Ascending aorta (tissue), 2 donors: ENCODE data around the gene KRTAP1-4. TPM values are rescaled to one million over a fixed set of nuclear protein-coding genes. Genes with fewer than 3 reads are reported as not detected.

Source experiments
- DNase-seq, 2 donors: peaks; one replicate each; pipeline ENCODE4 v3.0.0-alpha.2; 2019; ENCODE audit warnings: low spot score in 2 of 2
- H3K27ac ChIP-seq, 2 donors: fragments of 200-600 bp; sonication (generic); one replicate each; pipeline ENCODE4 v1.5.1; 2016 to 2017; ENCODE audit warnings: mild to moderate bottlenecking in 1 of 2
- H3K27me3 ChIP-seq: fragments of 200-600 bp; sonication (generic); one replicate; pipeline ENCODE4 v1.5.1; 2017
- H3K36me3 ChIP-seq, 2 donors: fragments of 200-600 bp; sonication (generic); one replicate each; pipeline ENCODE4 v1.5.1; 2016
- H3K4me1 ChIP-seq, 2 donors: fragments of 200-600 bp; sonication (generic); one replicate each; pipeline ENCODE4 v1.5.1; 2016 to 2017; ENCODE audit warnings: mild to moderate bottlenecking in 1 of 2
- H3K4me3 ChIP-seq, 2 donors: fragments of 200-600 bp; sonication (generic); one replicate each; pipeline ENCODE4 v1.5.1; 2016 to 2017; ENCODE audit warnings: mild to moderate bottlenecking in 1 of 2
- H3K9me3 ChIP-seq, 2 donors: fragments of 200-600 bp; sonication (generic); one replicate each; pipeline ENCODE4 v1.5.1; 2016
- CTCF ChIP-seq, 3 experiments: fragments of 200-600 bp in 2 of 3; fragments of 450-650 bp in 1 of 3; sonication (generic) in 2 of 3; IDR thresholded peaks; one replicate each; pipeline ENCODE4 v1.5.1; 2016 to 2019; ENCODE audit warnings: antibody characterized with exemption in 3 of 3, mild to moderate bottlenecking in 1 of 3, moderate library complexity in 1 of 3
- intact Hi-C: fragments of 100-400 bp; cut with DNase I; formaldehyde crosslinking; loops from one replicate; pipeline ENCODE4 v1.15.1; 2023
- total RNA-seq: library from RNA; depleted of rRNA; stranded (reverse); fragments of >200 nt; gene quantifications from one replicate; pipeline ENCODE4 v1.1.0, GENCODE V29; 2016

The KRTAP1-4 gene
- total RNA-seq, 1 donor from 2014 or later, result not detected

GRCh38 chr17:40996829-40997228 lies 33.2 kb downstream of the KRTAP1-4 start:
- DNase-seq, result no peak
- Histone ChIP-seq H3K27me3 (no peaks in the 10 kb centered on the region), H3K9me3 (no peaks in the 10 kb centered on the region), H3K4me1 (no peaks in the 10 kb centered on the region), H3K4me3 (no peak overlapping the region), H3K36me3 (no peaks in the 10 kb centered on the region), H3K27ac (no peak overlapping the region)
- TF ChIP-seq CTCF (IDR thresholded peaks at IDR 0.05), result no peak
- intact Hi-C loops, result no loop called here

GRCh38 chr17:40995116-40995515 lies 34.9 kb downstream of the KRTAP1-4 start:
- Histone ChIP-seq H3K4me3 (no peak overlapping the region), H3K36me3 (no peaks in the 10 kb centered on the region), H3K9me3 (no peaks in the 10 kb centered on the region), H3K4me1 (no peaks in the 10 kb centered on the region), H3K27me3 (no peaks in the 10 kb centered on the region), H3K27ac (no peak overlapping the region)
- no peak for TF ChIP-seq CTCF (IDR thresholded peaks at IDR 0.05)
- intact Hi-C loops, result no loop called here
- DNase-seq, result no peak

GRCh38 chr17:40993839-40994238 lies 36.2 kb downstream of the KRTAP1-4 start, which contains the start of gene KRTAP3-3:
Gene KRTAP3-3 (minus strand): TSS chr17:40994164. CDS start chr17:40994097, 67 bp downstream.
- Histone ChIP-seq H3K27ac (no peak within 1 kb of the TSS), H3K9me3 (no peaks in the 10 kb centered on the region), H3K4me3 (no peak within 1 kb of the TSS), H3K27me3 (no peaks in the 10 kb centered on the region), H3K4me1 (no peaks in the 10 kb centered on the region), H3K36me3 (no peaks in the 10 kb centered on the region)
- intact Hi-C loops, result no loop called here
- DNase-seq, result no peak
- TF ChIP-seq CTCF (IDR thresholded peaks at IDR 0.05), result no peak

- TF ChIP-seq CTCF (IDR thresholded peaks at IDR 0.05), result no peak
- intact Hi-C loops, result no loop called here
These were observed 36.9 kb downstream of the KRTAP1-4 start for GRCh38 chr17:40993084-40993483.

GRCh38 chr17:40992666-40993065 lies 37.3 kb downstream of the KRTAP1-4 start:
- intact Hi-C loops, result no loop called here
- H3K4me3 ChIP-seq, result no peak overlapping the region
- H3K27ac ChIP-seq, result no peak overlapping the region
- H3K9me3 ChIP-seq, result no peaks in the 10 kb centered on the region
- TF ChIP-seq CTCF (IDR thresholded peaks at IDR 0.05), result no peak
- H3K36me3 ChIP-seq, result no peaks in the 10 kb centered on the region
- H3K4me1 ChIP-seq, result no peaks in the 10 kb centered on the region
- no peaks in the 10 kb centered on the region for H3K27me3 ChIP-seq
- no peak for DNase-seq

More at GRCh38 chr17:40993084-40993483, 36.9 kb downstream of the KRTAP1-4 start:
- DNase-seq, result no peak
- Histone ChIP-seq H3K27me3 (no peaks in the 10 kb centered on the region), H3K27ac (no peak overlapping the region), H3K4me1 (no peaks in the 10 kb centered on the region), H3K9me3 (no peaks in the 10 kb centered on the region), H3K4me3 (no peak overlapping the region), H3K36me3 (no peaks in the 10 kb centered on the region)

GRCh38 chr17:40986920-40987319 lies 43.1 kb downstream of the KRTAP1-4 start:
- Histone ChIP-seq H3K27me3 (no peaks in the 10 kb centered on the region), H3K9me3 (no peaks in the 10 kb centered on the region), H3K4me1 (no peaks in the 10 kb centered on the region), H3K36me3 (no peaks in the 10 kb centered on the region), H3K4me3 (no peak overlapping the region), H3K27ac (no peak overlapping the region)
- intact Hi-C loops, result no loop called here
- TF ChIP-seq CTCF (IDR thresholded peaks at IDR 0.05), result no peak
- no peak for DNase-seq
